ENCODE data around the gene KRT78. TPM values are rescaled to one million over a fixed set of nuclear protein-coding genes. Genes with fewer than 3 reads are reported as not detected.

Gene KRT78
- total and polyA plus RNA-seq, 2 donors (not counting 1 experiment from before 2014, with no cell fraction given): not detected

GRCh38 chr12:52806821-52807543 lies 41.8 kb downstream of the KRT78 start:
- no peak overlapping the region for H3K27ac Mint-ChIP-seq
- H3K27me3 Mint-ChIP-seq: peaks cover 33% of the 10 kb centered on the region
- Histone ChIP-seq H3K27me3 (replicated peaks in 1 of 4; ENCODE audit: control extremely low read depth in 1 of 4, control insufficient read depth in 3 of 4, insufficient read depth in 4 of 4, low read length in 3 of 4) (peaks cover 0 to 2% (median 0%) of the 10 kb centered on the region in 4 experiments), H3K36me3 (replicated peaks in 1 of 2; ENCODE audit: control extremely low read depth in 1 of 2, control insufficient read depth in 1 of 2, extremely low read depth in 1 of 2, insufficient read depth in 2 of 2, low read length in 1 of 2) (no peaks in the 10 kb centered on the region), H3K9ac (ENCODE audit: low read length) (no peak overlapping the region), H2AFZ (ENCODE audit: insufficient read depth, low read depth, low read length, poor library complexity, severe bottlenecking) (no peak overlapping the region), H3K9me3 (ENCODE audit: control extremely low read depth in 1 of 3, control insufficient read depth in 2 of 3, insufficient read depth in 1 of 3, low read length in 2 of 3) (no peaks in the 10 kb centered on the region), H3K27ac (ENCODE audit: low read length in 2 of 2) (no peak overlapping the region), H3K4me2 (replicated peaks; ENCODE audit: low read depth, low read length, poor library complexity, severe bottlenecking) (no peak overlapping the region), H3K79me2 (ENCODE audit: control insufficient read depth, insufficient read depth, low read length) (no peaks in the 10 kb centered on the region), H3K4me3 (ENCODE audit: control extremely low read depth in 1 of 5, extremely low read depth in 1 of 5, insufficient read depth in 1 of 5, low read depth in 2 of 5, low read length in 4 of 5) (no peak overlapping the region), H3K4me1 (ENCODE audit: control insufficient read depth in 2 of 2, insufficient read depth in 2 of 2, low read length in 2 of 2) (no peaks in the 10 kb centered on the region), H4K20me1 (ENCODE audit: control insufficient read depth, insufficient read depth, low read length, poor library complexity, severe bottlenecking) (no peaks in the 10 kb centered on the region)
- no peak overlapping the region for H3K4me3 Mint-ChIP-seq
- no peak for TF ChIP-seq CTCF (IDR thresholded peaks at IDR 0.05)
- TF ChIP-seq EZH2 (IDR thresholded peaks at IDR 0.05; ENCODE audit: borderline replicate concordance, insufficient read depth, low read depth, low read length, poor library complexity, severe bottlenecking): no peak
- ChIA-PET CTCF (no interaction called here), POLR2A (no interaction called here)
- no peak for ATAC-seq (ENCODE audit: low read depth)
- no peak for DNase-seq
- H3K4me1 Mint-ChIP-seq: no peaks in the 10 kb centered on the region
- intact Hi-C loops (cut with micrococcal nuclease): no loop called here
- 87% methylated on average over 10 of the region's 11 CpGs for WGBS (ENCODE audit: insufficient coverage)
- H3K9me3 Mint-ChIP-seq (ENCODE audit: insufficient read depth): no peaks in the 10 kb centered on the region

GRCh38 chr12:52806169-52806811 lies 42.5 kb downstream of the KRT78 start:
- Histone ChIP-seq H3K36me3 (replicated peaks in 1 of 2; ENCODE audit: control extremely low read depth in 1 of 2, control insufficient read depth in 1 of 2, extremely low read depth in 1 of 2, insufficient read depth in 2 of 2, low read length in 1 of 2) (no peaks in the 10 kb centered on the region), H3K27ac (ENCODE audit: low read length in 2 of 2) (no peak overlapping the region), H3K4me1 (ENCODE audit: control insufficient read depth in 2 of 2, insufficient read depth in 2 of 2, low read length in 2 of 2) (no peaks in the 10 kb centered on the region), H3K9me3 (ENCODE audit: control extremely low read depth in 1 of 3, control insufficient read depth in 2 of 3, insufficient read depth in 1 of 3, low read length in 2 of 3) (no peaks in the 10 kb centered on the region), H2AFZ (ENCODE audit: insufficient read depth, low read depth, low read length, poor library complexity, severe bottlenecking) (no peak overlapping the region), H3K27me3 (replicated peaks in 1 of 4; ENCODE audit: control extremely low read depth in 1 of 4, control insufficient read depth in 3 of 4, insufficient read depth in 4 of 4, low read length in 3 of 4) (peaks cover 0 to 2% (median 0%) of the 10 kb centered on the region in 4 experiments), H3K4me2 (replicated peaks; ENCODE audit: low read depth, low read length, poor library complexity, severe bottlenecking) (no peak overlapping the region), H3K4me3 (ENCODE audit: control extremely low read depth in 1 of 5, extremely low read depth in 1 of 5, insufficient read depth in 1 of 5, low read depth in 2 of 5, low read length in 4 of 5) (no peak overlapping the region), H3K79me2 (ENCODE audit: control insufficient read depth, insufficient read depth, low read length) (no peaks in the 10 kb centered on the region), H3K9ac (ENCODE audit: low read length) (no peak overlapping the region), H4K20me1 (ENCODE audit: control insufficient read depth, insufficient read depth, low read length, poor library complexity, severe bottlenecking) (no peaks in the 10 kb centered on the region)
- CTCF ChIA-PET: no interaction called here
- TF ChIP-seq EZH2 (IDR thresholded peaks at IDR 0.05; ENCODE audit: borderline replicate concordance, insufficient read depth, low read depth, low read length, poor library complexity, severe bottlenecking) (no peak), CTCF (IDR thresholded peaks at IDR 0.05) (no peak)
- POLR2A ChIA-PET: no interaction called here
- Mint-ChIP-seq H3K9me3 (ENCODE audit: insufficient read depth) (no peaks in the 10 kb centered on the region), H3K27me3 (peaks cover 34% of the 10 kb centered on the region), H3K27ac (no peak overlapping the region), H3K4me3 (no peak overlapping the region), H3K4me1 (no peaks in the 10 kb centered on the region)
- no peak for DNase-seq
- no peak for ATAC-seq (ENCODE audit: low read depth)
- WGBS (ENCODE audit: insufficient coverage): 100% methylated on average over 1 of the region's 3 CpGs
- intact Hi-C loops (cut with micrococcal nuclease): no loop called here
